GM19351 (cell line): ENCODE results near the gene ZFR.
"Not testable (repeated sequence)": the region's sequence is repeated elsewhere in the genome, so short reads cannot be mapped to it uniquely, and the experiment has no call there.

Experiments used
- ATAC-seq: cut with Tn5 transposase; IDR thresholded peaks from one replicate; pipeline ENCODE4 v1.9.1; 2021; ENCODE audit warnings: mild to moderate bottlenecking, moderate library complexity; ENCODE audit not compliant: unreplicated experiment

The ZFR gene

DNA sequence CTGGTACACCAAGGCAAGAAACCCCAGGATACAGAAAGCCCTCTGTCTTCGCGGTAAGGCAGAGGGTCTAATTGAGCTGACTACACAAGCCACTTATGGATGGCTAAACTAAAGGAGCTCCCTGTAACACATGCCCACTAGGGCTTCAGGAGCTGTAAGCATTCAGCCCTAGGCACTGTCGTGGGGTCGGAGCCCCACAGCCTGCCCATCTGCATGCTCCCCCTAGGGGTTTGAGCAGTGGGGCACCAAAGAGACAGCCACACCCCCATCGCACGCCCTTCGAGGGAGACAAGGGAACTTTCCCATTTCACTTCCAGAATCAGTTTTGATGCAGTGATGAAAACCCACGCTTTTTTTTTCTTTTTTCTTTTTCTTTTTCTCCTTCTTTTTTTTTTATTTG lies 120.8 kb downstream of the ZFR start:
- no peak for ATAC-seq

DNA sequence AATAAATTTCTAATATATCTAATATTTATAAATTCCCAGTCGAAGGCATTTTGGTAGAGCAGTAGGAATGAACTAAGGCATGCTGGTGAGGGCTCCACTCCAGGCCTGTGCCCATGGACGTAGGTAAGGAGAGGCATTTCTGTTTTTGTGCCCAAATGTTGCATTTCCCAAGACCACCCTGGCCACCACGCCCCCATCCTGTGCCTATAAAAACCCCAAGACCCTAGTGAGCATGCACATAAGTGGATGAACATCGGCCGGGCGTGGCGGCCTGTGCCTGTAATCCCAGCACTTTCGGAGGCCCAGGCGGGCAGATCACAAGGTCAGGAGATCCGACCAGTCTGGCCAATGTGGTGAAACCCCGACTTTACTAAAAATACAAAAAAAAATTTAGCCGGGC lies 121.7 kb downstream of the ZFR start:
- no peak for ATAC-seq

DNA sequence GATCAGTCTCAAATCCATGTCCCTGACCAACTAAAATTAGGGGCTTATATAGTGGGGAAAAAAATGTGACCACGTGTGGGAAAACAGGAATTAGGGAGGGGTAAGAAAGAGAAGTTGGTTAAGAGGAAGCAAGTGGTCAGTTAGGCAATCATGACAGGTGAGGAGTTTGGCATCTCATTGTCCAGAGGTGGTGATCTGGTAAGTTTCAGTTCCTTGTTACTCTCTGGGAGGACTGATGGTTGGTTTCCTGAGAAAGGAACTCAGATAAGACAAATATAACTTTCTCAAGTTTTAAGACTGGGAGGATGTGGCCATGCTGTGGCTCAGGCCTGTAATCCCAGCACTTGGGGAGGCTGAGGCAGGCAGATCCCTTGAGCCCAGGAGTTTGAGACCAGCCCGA lies 122.8 kb downstream of the ZFR start:
- not testable (repeated sequence) for ATAC-seq

DNA sequence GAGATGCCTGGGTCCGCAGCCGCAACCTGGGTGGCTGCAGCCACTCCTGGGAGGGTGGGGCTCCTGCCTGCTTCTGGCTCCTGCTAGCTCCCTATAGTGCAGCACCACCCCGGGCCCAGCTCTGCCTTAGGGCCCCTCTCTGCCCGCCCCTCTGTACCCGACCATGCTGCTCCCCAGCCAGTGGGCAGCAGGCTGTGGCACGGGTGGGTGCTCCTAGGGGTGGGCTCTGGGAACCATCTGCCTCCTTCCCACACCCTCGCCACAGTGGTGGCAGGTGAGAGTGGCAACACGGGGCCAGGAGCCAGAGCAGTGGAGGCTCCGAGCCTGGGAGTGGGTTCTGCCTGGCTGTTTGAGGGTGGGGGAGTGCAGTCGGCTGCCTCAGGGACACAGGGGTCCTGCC lies 124.0 kb downstream of the ZFR start:
- no peak for ATAC-seq

DNA sequence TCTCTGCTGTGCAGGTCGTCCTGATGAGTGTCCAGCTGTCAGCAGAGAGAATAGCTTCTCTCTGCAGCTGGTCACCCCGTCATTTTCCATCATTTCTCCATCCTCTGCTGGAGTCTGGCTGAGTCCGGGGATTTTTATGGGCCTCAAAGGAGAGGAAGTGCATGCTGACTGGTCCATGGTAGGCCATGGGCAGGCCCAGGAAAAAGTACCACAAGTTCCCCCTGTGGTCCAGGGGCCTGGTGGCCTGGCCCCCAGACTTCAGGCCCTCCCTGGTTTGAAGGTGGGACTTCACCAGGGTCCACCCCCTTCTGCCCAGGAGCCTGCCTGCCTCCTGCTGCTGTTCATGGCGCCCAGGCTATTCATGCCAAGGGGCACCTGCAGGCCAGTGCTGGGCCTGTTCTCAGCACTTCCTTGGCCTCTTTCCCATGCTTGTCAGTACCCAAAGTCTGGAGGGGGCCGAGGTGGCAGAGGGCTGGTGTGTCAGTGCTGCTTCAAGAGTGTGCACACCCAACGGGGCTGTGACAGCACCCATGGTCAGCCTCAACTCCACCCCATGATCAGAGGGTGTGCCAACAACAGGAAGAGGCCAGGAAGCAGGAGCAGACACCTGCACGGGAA lies 124.5 kb downstream of the ZFR start:
- no peak for ATAC-seq

DNA sequence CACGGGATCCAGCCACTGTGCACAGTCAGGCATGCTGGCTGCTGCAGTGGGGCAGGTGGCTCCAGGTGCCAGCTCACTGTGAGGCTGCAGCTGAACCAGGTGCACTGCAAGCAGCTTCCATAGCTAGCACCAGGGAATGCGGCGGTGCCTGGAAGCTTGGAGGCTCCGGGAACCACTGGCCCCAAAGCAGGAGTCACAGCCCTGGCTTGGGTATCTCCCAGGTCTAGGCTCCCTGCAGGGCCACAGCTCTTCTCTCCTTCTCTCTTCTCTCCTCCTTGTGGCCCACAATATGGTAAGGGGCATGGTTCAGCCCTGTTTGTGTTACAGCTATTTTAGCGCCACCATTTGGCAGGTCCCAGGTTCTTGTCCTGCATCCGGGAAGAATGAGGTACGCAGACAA lies 125.1 kb downstream of the ZFR start:
- no peak for ATAC-seq

DNA sequence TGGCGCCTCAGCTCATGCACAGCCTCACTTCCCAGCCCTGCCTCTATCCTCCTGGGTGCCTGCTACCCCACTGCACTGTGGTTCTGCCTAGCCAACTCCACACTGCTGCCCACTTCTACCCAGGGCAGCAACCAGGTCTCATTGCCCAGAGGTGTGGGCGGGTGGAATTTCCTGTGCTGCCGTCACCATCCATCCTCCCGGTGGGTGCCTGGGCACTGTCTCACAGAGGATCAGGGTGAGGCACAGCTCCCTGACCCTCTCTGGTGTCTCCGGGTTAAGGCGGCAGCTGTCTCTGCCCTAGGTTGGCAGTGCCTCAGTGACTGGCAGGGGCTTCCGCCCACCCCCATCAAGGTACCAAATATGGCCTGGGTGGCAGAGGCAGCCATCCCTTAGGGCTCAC lies 127.5 kb downstream of the ZFR start:
- no peak for ATAC-seq

DNA sequence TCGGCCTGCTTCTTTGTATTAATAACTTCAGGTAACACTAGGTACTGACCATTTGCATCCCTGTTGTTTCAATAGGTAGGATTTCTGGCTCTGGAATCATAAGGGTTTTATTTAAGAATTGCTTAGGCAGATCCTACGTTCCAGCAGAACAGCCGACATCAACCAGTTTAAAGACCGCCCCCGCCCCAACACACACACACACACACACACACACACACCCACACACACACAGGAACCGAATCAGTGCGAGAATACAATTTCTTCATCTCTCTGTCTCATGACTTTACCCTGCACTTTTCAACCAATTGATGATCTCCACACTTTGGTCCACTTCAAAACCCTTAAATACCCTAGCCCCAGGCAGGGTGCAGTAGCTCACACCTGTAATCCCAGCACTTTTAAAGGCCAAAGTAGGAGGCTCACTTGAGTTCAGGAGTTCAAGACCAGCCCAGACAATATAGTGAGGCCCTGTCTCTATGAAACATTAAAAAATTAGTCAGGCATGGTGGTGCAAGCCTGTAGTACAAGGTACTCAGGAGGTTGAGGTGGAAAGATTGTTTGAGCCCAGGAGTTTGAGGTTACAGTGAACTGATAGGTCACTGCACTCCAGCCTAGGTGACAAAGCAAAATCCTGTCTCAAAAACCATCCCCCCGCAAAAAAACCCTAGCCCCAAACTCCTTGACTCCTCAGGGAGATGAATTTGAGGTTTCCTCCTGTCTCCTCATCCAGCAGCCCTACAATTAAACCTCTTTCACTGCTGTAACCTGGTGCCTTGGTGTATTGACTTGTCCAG lies 129.1 kb downstream of the ZFR start:
- ATAC-seq: no peak

DNA sequence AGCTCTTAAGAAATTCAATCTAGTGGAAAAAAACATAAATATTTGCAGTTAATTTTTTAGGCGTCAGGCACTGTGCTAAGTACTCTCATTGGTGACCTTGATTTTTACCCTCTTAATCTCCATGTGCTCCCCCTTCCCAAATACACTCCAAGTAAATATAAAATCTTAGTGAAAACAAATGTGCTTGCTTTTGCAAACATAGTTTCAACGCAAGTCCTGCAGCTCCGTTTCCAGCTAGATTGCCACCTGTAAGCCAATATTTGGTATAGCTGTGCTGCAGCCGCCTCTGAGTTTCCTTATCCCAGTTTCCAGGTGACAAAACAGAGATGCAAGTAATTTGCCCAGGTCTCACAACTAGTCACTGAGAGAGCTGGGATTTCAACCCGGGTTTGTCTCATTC lies 129.9 kb downstream of the ZFR start:
- no peak for ATAC-seq

DNA sequence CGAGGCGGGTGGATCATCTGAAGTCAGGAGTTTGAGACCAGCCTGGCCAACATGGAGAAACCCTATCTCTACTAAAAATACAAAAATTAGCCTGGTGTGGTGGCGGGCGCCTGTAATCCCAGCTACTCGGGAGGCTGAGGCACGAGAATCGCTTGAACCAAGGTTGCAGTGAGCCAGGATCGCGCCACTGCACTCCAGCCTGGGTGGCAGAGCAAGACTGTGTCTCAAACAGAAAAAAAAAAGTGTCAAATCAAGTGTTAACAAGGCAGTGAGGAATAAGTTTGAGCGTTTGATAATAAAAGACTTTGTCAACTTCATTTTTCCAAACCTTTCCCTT lies 130.4 kb downstream of the ZFR start:
- ATAC-seq: not testable (repeated sequence)

DNA sequence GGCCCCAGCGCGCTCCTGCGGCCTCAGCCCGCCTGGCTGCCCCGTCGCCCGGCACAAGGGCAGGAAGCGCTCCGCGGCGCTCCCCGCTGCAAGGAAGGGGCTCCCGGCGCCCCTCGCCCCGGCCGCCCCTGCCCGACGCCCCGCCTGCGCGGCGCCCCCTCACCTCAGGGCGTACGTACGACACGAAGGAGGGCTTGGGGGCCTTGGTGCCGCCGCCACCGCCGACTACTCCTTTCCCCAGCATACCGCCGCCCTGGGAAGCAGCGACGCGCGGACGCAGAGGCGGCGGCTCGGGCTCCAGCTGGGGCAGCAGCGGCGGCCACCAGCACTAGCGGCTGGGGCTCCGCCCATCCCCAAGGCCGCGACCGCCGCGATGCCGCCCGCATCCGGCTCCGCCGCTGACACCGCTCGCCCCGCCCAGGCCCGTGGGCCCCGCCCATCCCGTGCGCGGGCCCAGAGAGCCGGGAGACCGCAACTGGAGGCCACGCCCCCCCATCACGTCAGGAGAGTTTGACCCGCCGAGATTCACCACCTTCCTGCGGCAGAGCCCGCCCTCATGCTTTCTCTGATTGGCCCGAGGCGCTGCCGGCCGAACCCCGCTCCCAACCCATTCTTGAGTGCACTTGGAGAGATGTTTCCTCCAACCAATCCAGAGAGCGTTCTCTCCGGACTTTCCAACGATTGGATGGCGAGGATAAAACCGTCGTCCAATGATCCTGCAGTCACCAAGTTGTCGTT lies 131.8 kb downstream of the ZFR start, which contains the start of gene MTMR12:
Gene MTMR12, minus strand, starts transcription at position 345 of the 738 bp plus-strand sequence. Its CDS starts 101 bp downstream, at position 244.
- ATAC-seq: peak; percentile 89

DNA sequence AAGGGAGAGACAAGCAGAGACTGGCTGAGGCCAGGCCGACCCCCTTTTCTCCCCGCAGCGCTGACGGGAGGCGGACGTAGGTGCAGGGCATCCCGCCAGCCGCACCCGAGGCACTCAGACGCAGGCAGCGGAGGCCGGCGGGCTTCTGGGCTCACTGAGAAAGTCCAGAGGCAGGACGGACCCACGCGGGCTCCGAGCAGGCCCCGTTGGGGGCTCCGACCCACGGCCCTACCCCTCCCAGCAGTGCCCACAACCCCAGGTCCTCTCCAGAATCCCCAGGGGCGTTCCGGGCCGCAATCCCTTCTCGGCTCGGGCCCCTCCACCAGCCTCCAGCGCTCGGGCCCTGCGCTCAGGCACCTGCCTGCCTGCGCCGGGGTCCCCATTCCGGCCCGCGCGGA lies 132.3 kb downstream of the ZFR start:
- peak; percentile 22 for ATAC-seq

DNA sequence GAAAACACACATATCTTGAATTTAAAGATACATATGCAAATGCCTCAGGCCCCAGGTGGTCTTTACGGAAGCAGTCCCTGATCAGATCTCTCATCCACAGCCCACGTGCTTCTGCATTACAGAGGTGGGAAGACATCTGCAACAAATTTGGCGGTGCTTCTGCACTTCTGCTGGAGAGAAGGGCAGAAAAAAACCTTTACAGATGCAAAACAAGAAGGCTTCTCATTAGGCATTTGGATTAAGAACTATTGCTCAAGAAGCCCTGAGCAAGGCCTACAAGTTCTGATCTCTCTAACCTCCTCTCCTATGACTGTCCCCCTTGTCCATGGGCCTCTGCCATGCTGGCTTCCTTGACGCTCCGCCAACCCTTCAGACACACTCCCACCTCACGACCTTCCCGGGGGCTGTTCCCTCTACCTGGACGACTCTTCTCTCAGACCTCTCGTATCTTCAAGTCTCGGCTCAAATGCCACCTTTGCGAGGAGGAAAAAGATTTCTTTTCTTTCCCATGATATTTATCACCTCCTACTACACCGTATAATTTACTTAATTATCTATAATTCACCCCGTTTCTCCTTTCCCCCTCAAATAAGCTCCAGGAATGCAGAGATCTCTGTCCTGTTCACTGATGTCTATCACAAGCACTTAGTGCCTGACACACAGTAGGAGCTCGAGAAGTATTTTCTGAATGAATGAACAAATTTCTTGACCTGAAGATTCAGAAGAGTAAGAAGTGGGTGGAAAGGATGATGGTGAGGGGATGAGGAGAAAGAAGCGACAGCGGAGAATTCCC lies 132.9 kb downstream of the ZFR start:
- ATAC-seq: no peak

DNA sequence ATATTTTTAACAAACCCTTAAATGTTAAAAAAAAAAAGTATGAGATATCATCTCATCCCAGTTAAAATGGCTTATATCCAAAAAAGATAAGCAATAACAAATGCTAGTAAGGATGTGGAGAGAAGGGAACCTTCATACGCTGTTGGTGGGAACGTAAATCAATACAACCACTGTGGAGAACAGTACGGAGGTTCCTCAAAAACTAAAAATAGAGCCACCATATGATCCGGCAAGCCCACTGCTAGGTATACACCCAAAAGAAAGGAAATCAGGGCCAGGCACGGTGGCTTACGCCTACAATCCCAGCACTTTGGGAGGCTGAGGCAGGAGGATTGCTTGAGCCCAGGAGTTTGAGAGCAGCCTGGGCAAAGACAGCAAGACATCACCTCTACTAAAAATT lies 134.8 kb downstream of the ZFR start:
- no peak for ATAC-seq

DNA sequence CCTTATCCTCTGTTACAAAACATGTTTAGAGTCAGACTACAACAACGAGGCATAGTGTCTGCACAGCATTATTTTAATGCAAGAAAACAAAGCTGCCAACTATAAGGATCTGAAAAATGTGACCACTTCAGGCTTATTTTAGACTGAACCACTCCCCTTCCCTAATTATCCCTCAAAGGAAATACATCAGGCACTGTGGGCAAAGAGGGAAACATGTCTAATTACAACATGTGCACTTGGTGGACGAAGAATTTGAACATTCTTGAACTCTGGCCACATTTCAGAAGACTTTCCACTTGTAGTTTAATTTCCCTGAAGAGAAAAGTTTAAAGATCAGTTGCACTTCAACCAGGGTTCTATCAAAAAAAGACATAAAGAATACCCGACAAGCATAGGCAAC lies 135.6 kb downstream of the ZFR start:
- ATAC-seq: no peak

DNA sequence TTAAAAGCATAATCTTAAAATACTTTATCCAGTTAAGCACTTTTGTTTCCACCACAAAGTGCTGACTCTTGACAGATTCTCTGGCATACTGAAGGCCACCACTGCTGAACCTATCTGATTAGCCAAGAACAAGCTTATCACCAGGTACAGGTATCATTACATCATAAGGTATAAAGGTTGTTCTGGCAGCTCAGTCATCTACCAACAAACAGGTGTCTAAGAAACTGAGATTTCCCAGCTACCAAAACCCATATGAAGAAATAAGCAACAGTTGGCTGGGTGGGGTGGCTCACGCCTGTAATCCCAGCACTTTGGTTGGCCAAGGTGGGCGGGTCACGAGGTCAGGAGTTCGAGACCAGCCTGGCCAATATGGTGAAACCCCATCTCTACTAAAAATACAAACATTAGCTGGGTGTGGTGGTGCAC lies 136.8 kb downstream of the ZFR start:
- ATAC-seq: no peak

DNA sequence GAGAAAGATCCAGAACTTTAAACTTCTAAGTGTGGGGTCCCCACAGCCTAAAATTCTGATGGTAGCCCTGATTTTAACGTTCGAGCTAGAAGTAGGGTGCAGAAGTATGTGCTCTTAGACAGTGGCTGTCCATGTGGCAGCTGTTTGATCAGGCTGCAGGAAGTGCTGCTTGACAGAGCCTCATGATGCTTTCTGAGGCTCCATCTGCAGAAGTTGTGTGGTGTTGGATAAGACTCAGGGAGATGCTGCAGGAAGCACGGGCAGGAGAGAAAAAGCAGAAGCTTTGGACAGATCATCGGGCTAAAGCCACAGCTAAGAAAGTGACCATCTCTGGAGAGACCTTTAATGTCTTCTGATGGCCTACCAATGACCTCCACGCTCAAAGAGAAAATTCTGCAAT lies 139.9 kb downstream of the ZFR start:
- no peak for ATAC-seq
